ENCODE measurements around the gene PDPK1.

DNA sequence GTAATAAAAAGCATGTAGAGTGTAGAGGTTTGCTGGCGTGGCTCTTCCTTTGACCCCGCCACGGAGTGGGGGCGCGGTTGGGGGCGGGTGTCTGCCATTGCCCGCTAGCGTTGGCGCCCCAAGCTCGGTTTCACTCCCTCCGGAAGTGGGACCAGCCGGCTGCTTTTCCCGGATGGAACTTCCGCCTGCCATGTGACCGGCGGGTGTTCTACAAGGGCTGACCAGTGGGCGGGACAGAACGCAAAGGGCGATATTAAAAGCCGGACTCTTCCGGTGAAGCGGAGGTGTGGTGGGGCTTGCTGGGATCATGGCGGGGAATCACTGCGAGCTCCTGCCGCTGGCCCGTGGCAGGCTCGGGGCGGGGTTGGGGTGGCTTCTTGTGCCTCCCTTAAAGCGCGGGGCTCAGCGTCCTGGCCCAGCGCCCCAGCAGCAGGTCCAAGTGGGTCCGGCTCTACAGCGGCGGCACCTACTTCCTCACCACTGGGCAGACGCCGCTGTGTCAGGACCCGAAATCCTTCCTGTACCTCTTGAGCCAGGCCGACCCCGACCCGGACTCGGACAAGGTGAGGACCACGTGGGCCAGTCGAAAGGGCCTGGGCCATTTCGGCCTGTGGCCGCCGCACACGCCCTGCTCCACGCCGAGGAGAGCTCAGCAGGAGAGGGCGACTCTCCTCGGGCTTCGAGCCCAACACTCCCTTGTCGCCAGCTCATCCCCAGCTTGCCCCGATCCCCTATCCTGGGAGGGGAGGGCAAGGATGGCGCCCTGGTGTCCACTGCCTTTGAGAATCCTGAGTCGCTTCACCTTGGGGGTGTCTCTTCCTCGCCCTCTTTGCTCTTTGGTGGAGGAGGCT lies 65.6 kb downstream of the PDPK1 start:
- TF ChIP-seq, protein P1, sequence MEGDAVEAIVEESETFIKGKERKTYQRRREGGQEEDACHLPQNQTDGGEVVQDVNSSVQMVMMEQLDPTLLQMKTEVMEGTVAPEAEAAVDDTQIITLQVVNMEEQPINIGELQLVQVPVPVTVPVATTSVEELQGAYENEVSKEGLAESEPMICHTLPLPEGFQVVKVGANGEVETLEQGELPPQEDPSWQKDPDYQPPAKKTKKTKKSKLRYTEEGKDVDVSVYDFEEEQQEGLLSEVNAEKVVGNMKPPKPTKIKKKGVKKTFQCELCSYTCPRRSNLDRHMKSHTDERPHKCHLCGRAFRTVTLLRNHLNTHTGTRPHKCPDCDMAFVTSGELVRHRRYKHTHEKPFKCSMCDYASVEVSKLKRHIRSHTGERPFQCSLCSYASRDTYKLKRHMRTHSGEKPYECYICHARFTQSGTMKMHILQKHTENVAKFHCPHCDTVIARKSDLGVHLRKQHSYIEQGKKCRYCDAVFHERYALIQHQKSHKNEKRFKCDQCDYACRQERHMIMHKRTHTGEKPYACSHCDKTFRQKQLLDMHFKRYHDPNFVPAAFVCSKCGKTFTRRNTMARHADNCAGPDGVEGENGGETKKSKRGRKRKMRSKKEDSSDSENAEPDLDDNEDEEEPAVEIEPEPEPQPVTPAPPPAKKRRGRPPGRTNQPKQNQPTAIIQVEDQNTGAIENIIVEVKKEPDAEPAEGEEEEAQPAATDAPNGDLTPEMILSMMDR (IDR thresholded peaks at IDR 0.05; ENCODE audit: poor library complexity): no peak
- no peak for TF ChIP-seq EZH2 (IDR thresholded peaks at IDR 0.05; ENCODE audit: borderline replicate concordance)
